CD4-positive, alpha-beta T cell treated with Interleukin-4 for 4 hours (primary cell): ENCODE measurements around the gene FARSB.
"Not testable (repeated sequence)": the region's sequence is repeated elsewhere in the genome, so short reads cannot be mapped to it uniquely, and the experiment has no call there.

Source experiments
- DNase-seq: peaks from one replicate; pipeline ENCODE4 v3.0.0-alpha.2; 2020

Gene FARSB

DNA sequence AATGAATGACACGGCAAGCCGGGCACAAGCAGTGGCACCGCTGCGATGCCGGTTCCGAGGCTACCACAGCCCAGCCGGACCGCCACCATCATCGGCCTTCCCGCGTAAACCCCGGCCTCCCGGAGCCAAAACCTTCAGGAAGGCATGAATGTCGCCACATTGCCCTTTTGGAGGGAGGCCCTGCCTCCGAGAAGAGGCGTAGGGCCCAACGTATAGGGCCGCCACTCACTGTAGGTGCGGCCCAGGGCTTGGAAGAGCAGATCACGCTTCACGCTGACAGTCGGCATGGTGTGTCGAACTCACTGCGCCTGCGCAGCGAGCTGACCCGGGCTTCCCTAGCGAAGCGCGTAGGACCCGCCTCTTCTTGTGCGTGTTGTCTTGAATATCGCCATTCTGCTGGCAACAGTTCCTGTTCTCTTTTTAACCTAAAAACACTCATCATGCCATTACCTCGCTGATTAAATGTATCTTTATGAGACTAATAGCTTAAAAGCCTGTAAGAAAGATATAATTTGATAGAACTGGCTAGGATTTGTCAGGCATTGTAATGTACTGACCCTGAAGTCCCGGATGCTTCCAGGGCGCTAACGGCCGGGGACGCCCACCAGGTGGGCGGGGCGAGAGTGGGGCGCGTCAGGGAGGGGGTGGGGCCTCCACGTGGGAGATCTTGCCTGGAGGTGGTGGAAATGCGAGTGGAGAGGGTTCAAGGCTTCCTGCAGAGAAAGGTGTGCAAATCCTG, at the start of gene FARSB:
Gene FARSB, minus strand, starts transcription at position 306 of the 739 bp plus-strand sequence. Its CDS starts 19 bp downstream, at position 287.
- peak; percentile 96 for DNase-seq

DNA sequence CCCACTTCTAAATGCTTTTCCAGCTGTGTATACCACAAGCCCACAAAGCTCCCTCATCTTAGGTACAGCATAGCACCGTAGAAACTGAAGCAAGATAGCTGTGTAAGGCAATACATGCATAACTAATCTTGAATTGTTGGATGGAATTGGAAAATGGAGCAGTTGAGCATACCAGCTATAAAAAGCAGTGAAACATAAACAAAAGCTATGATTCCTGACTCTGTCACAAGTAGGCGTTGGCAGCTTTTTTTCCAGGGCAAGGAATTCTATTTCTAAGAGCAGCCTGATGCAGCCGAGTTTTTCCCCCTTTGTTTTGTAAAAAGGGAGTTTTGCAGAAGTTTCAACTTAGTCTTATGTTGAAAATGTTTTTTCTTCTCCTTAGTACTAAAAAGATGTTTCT, 48.0 kb upstream of the FARSB start:
- no peak for DNase-seq

DNA sequence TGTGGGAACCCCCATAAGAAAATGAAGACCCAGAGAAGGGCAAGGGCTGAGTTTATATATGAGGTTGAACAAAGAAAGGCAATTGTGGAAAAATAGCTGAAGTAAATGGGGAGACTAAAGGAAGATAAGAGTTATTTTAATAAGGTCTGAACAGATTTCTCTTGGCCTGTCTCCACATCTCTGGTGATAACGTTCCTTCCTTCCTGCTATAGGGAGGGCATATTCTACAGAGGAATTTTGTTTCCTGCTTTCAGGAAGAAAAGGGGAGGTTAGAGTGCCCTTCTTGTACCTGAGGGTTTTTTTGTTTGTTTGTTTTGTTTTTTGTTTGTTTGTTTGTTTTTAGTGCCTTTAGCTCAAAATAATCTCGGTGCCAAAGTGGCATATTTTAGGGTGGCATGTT, 47.2 kb upstream of the FARSB start:
- DNase-seq: no peak

- no peak for DNase-seq
These were observed 45.8 kb upstream of the FARSB start for GRCh38 chr2:222701721-222702131.

GRCh38 chr2:222701233-222701632, 45.3 kb upstream of the FARSB start:
- DNase-seq: no peak

- DNase-seq: no peak
These were observed 42.4 kb upstream of the FARSB start for GRCh38 chr2:222698276-222698675.

- DNase-seq: no peak
These were observed 37.9 kb upstream of the FARSB start for GRCh38 chr2:222693837-222694236.

GRCh38 chr2:222693413-222693812, 37.5 kb upstream of the FARSB start:
- DNase-seq: not testable (repeated sequence)

- DNase-seq: peak; percentile 61
These were observed 34.8 kb upstream of the FARSB start for GRCh38 chr2:222690564-222691200.

DNA sequence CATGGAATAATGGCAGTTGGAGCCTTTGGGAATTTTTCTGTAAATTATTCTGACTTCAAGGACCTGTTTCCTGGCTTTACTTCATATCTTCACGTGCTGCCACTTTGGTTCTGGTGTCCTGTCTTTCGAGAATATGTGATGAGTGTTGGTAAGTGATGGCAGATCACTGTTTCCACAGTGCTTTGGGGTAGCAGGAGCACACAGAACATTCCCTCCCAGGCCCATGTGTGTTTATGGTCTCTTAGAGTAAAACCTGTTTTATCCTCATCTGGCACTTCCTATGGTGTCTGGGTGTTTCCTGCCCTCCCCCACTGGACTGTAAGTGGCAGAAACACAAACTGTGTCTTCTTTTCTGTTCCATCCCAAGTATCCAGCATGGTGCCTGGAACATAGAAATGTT, 33.4 kb upstream of the FARSB start:
- no peak for DNase-seq

GRCh38 chr2:222688917-222689316, 33.0 kb upstream of the FARSB start:
- no peak for DNase-seq

GRCh38 chr2:222686086-222686750, 30.3 kb upstream of the FARSB start:
- no peak for DNase-seq

DNA sequence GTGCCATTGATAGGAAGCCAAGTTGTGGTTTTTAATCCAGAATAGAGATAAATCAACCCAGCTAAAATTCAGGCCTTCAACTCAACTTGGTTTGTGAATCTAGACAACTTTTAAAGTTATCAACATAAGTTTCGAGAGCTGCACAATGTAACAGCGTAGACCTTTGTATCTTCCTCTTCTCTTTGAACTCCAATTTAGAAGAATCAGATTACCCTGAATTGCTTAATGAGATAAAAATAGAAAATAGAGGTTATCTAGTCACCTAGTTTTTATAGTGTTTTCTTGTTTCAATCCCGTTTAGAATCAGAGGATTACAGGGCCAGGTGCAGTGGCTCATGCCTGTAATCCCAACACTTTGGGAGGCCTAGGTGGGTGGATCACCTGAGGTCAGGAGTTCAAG, 27.9 kb upstream of the FARSB start:
- no peak for DNase-seq

GRCh38 chr2:222677981-222678380, 22.1 kb upstream of the FARSB start:
- no peak for DNase-seq

GRCh38 chr2:222673883-222674282, 18.0 kb upstream of the FARSB start:
- DNase-seq: no peak

GRCh38 chr2:222673273-222673672, 17.4 kb upstream of the FARSB start:
- no peak for DNase-seq

DNA sequence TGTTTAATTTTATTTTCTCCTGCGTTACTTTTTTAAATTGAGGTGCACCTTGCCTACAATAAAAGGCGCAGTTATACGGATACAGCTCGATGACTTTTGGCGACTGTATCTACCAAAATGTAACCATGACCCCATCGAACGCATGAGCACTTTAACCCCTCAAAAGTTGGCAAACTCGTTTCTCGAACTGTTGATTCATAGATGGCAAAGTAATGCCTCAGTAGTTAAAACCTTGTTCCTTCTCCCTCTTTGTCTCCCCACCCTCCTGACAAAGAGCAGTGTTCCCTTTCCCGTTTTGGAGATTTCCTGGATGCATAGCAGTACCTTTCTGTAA, 16.1 kb upstream of the FARSB start:
- DNase-seq: no peak

GRCh38 chr2:222671259-222672067, 15.6 kb upstream of the FARSB start, which contains the start of gene MOGAT1:
MOGAT1 (plus strand) TSS chr2:222671658; CDS start chr2:222671786, 128 bp downstream.
- no peak for DNase-seq

GRCh38 chr2:222670191-222671038, 14.5 kb upstream of the FARSB start:
- no peak for DNase-seq

DNA sequence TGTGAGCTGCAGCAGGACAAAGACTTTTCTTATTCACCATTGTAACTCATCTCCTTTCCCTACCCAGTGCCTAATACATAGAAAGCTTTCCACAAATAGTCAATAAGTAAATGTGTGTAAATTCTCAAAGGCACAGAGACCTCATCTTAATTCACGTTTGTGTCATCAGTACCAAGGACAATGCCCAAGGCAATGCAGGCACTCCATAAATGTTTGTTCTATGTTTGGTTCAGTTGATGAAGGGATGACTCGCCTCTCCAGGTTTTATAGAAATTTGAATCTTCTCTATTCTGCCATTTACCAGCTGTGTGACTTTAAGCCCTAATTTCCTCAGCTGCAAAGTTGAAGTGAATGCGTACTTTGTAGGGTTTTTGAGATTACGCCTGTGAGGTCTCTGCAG, 13.5 kb upstream of the FARSB start:
- DNase-seq: no peak

- DNase-seq: no peak
These were observed 12.7 kb upstream of the FARSB start for GRCh38 chr2:222668494-222669154.

DNA sequence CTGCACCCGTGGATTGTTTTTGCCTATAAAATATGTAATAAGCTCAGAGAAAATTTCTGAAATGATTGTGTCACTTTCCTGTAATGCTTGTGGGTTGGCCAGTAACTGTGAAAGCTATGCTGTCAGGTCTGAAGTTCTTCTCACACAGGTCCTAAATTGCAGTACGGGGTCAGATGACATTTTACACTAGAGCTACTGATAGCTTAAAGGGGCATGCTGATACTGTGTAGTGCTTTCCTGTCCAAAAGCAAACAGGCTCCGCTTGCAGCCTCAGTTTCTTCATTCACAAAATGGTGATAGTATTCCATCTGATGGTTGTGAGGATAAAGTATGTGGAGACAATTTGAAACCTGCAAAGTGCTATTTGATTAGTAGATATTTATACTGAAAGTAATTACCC, 7.6 kb upstream of the FARSB start:
- no peak for DNase-seq
